Smooth muscle cell (in vitro differentiated cells): ENCODE measurements around the gene ZNF385A. TPM values are rescaled to one million over a fixed set of nuclear protein-coding genes. Genes with fewer than 3 reads are reported as not detected.
"Not testable (repeated sequence)": the region's sequence is repeated elsewhere in the genome, so short reads cannot be mapped to it uniquely, and the experiment has no call there.

Experiments
- DNase-seq: peaks from one replicate; lab custom pipeline; 2025; ENCODE audit not compliant: unreplicated experiment; lab: John Stamatoyannopoulos, UW
- H2AFZ ChIP-seq: fragments of 200-600 bp; sonication (generic); 2 replicates; pipeline ENCODE4 v1.6.0; 2016; ENCODE audit warnings: antibody characterized with exemption, low read depth, mild to moderate bottlenecking
- H3F3A ChIP-seq: fragments of 200-600 bp; sonication (generic); 2 replicates; pipeline ENCODE4 v1.6.0; 2017; ENCODE audit warnings: antibody characterized with exemption, low read depth
- H3K27ac ChIP-seq: fragments of 200-600 bp; sonication (generic); 2 replicates; pipeline ENCODE4 v1.5.1; 2016; ENCODE audit warnings: low read depth, mild to moderate bottlenecking
- H3K27me3 ChIP-seq: fragments of 200-600 bp; sonication (generic); 2 replicates; pipeline ENCODE4 v1.6.1; 2016; ENCODE audit warnings: low read depth, mild to moderate bottlenecking
- H3K36me3 ChIP-seq: fragments of 200-600 bp; sonication (generic); 2 replicates; pipeline ENCODE4 v1.5.1; 2016; ENCODE audit warnings: low read depth
- H3K4me1 ChIP-seq: fragments of 200-600 bp; sonication (generic); 2 replicates; pipeline ENCODE4 v1.5.1; 2016; ENCODE audit warnings: low read depth
- H3K4me2 ChIP-seq: fragments of 200-600 bp; sonication (generic); 2 replicates; pipeline ENCODE4 v1.6.0; 2016; ENCODE audit warnings: mild to moderate bottlenecking
- H3K4me3 ChIP-seq: fragments of 200-600 bp; sonication (generic); 2 replicates; pipeline ENCODE4 v1.5.1; 2016; ENCODE audit warnings: mild to moderate bottlenecking
- H3K79me2 ChIP-seq: fragments of 200-600 bp; sonication (generic); 2 replicates; pipeline ENCODE4 v1.6.0; 2016; ENCODE audit warnings: low read depth, mild to moderate bottlenecking
- H3K9ac ChIP-seq: fragments of 200-600 bp; sonication (generic); 2 replicates; pipeline ENCODE4 v1.6.0; 2016; ENCODE audit warnings: low read depth
- H3K9me3 ChIP-seq: fragments of 200-600 bp; sonication (generic); replicated peaks from 2 replicates; pipeline ENCODE4 v1.5.1; 2016; ENCODE audit warnings: low read depth
- H4K20me1 ChIP-seq: fragments of 200-600 bp; sonication (generic); 2 replicates; pipeline ENCODE4 v1.6.0; 2016; ENCODE audit warnings: low read depth
- CTCF ChIP-seq: fragments of 200-600 bp; sonication (generic); IDR thresholded peaks from 2 replicates; pipeline ENCODE4 v1.5.1; 2017; ENCODE audit warnings: borderline replicate concordance, mild to moderate bottlenecking, antibody characterized with exemption; ENCODE audit not compliant: insufficient read depth, poor library complexity, severe bottlenecking
- WGBS: methylation state at CpG from one replicate; pipeline ENCODE4 v1.1.7; 2016; ENCODE audit warnings: low lambda C conversion rate; 5-methylcytosine and 5-hydroxymethylcytosine counted together
- polyA plus RNA-seq: library from polyadenylated mRNA; unstranded; fragments of >200 nt; fragmentation: Nextera tagmentation; extraction: Ambion mirVana; gene quantifications from 2 replicates; pipeline ENCODE4 v1.2.1, GENCODE V29; 2016
- total RNA-seq: library from RNA; depleted of rRNA; stranded (reverse); fragments of >200 nt; gene quantifications from 2 replicates; pipeline ENCODE4 v1.2.3, GENCODE V29; 2014

The ZNF385A gene
- total and polyA plus RNA-seq, 2 experiments from 2014 or later, result 6.5 to 20.2 TPM

- Histone ChIP-seq H3K27ac (no peak overlapping the region), H3K4me3 (no peak overlapping the region), H3K27me3 (no peaks in the 10 kb centered on the region), H3K4me1 (peaks cover 14% of the 10 kb centered on the region), H2AFZ (no peak overlapping the region), H3F3A (no peaks in the 10 kb centered on the region), H3K4me2 (no peak overlapping the region), H3K36me3 (no peaks in the 10 kb centered on the region), H4K20me1 (peaks cover 42% of the 10 kb centered on the region), H3K9ac (no peak overlapping the region), H3K9me3 (no peaks in the 10 kb centered on the region), H3K79me2 (peaks cover 80% of the 10 kb centered on the region)
- TF ChIP-seq CTCF, result no peak
- WGBS, result 70% methylated on average over 6 of the region's 6 CpGs
- no peak for DNase-seq
Measured at GRCh38 chr12:54328595-54329337, 55.8 kb downstream of the ZNF385A start.

GRCh38 chr12:54325442-54326109 is 59.0 kb downstream of the ZNF385A start:
- peaks cover 53% of the 10 kb centered on the region for H3K79me2 ChIP-seq
- H3K4me2 ChIP-seq, result peak overlapping the region; percentile 97
- peak overlapping the region; percentile 98 for H3K9ac ChIP-seq
- H4K20me1 ChIP-seq, result peaks cover 12% of the 10 kb centered on the region
- not testable (repeated sequence) for H3F3A ChIP-seq, H3K9me3 ChIP-seq, DNase-seq, H3K36me3 ChIP-seq, H3K27me3 ChIP-seq
- H3K4me3 ChIP-seq, result peak overlapping the region; percentile 80
- peak overlapping the region; percentile 88 for H3K27ac ChIP-seq
- WGBS, result 67% methylated on average over 22 of the region's 22 CpGs
- peaks cover 14% of the 10 kb centered on the region for H3K4me1 ChIP-seq
- peak overlapping the region; percentile 65 for H2AFZ ChIP-seq

DNA sequence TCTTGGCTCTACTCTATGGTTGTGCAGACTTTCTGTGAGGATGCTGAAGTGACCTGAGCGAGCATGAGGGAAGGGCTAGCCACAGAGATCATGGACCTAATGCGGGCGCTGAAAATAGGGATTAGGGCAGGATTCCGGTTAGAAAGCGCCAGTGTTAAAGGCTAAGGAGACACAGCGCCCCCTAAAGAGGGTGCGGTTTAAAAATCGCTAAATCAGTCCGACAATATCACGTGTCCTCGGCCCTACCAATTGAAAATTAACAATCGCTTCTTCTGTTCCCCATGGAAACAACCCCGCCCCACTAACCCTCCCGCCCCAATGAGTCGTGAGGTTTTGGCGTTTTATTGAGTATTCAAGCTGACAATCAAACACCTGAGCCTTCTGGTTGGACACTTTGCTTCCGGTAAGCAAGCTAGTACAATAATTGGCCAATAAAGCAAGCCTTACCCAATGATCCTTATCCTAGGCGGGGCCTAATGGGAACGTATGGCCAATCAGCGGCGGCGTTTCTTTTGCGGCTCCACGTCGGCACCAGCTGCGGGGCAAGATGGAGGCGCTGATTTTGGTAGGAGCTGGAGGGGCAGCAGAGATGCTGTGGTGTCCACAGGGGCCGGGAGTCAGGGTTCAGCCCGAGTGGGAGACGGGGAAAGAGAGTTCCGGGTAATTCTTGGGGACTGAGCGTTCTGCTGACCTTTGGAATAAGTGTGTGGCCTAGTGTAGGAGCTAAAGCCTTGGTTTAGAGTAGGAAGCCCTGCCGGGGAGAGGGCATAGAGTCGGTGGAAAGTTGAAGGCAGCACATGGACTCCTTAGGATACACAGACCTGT is 59.7 kb downstream of the ZNF385A start, which contains the start of gene COPZ1:
Gene COPZ1, plus strand, starts transcription at position 515 of the 825 bp plus-strand sequence. Its CDS starts 33 bp downstream, at position 548.
- WGBS, result 1% methylated on average over 34 of the region's 34 CpGs
- Histone ChIP-seq H3K9ac (peak within 1 kb of the TSS; percentile 98), H3K4me2 (peak within 1 kb of the TSS; percentile 97), H3K27ac (peak within 1 kb of the TSS; percentile 88), H3K79me2 (peaks cover 47% of the 10 kb centered on the region), H3F3A (no peaks in the 10 kb centered on the region), H3K27me3 (no peaks in the 10 kb centered on the region), H3K36me3 (no peaks in the 10 kb centered on the region), H3K9me3 (no peaks in the 10 kb centered on the region), H2AFZ (peak within 1 kb of the TSS; percentile 83), H3K4me1 (peaks cover 14% of the 10 kb centered on the region), H3K4me3 (peak within 1 kb of the TSS; percentile 80), H4K20me1 (peaks cover 10% of the 10 kb centered on the region)
- peak; percentile 65 for TF ChIP-seq CTCF
- peak; percentile 90 for DNase-seq

DNA sequence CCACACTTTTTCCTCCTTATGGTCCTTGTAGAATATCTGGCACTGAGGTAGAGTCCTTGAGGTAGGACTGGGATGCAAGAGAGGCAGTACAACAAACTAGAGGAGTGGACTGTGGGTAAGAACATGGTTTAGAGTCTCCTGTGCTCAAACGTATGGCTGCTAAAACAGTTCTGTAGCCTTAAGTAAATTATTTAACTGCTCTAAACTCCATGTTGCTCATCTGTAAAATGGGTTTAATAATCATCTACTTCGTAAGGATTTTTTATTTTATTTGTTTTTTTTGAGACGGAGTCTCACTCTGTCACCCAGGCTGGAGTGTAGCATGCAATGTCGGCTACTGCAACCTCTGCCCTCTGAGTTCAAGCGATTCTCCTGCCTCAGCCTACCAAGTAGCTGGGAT is 63.2 kb downstream of the ZNF385A start:
- no peaks in the 10 kb centered on the region for H3K36me3 ChIP-seq
- no peak overlapping the region for H3K9ac ChIP-seq
- TF ChIP-seq CTCF, result no peak

More for the DNA sequence above, 63.2 kb downstream of the ZNF385A start:
- Histone ChIP-seq H3K4me3 (no peak overlapping the region), H3K79me2 (peaks cover 13% of the 10 kb centered on the region), H3K27ac (no peak overlapping the region), H2AFZ (no peak overlapping the region), H3K27me3 (no peaks in the 10 kb centered on the region), H4K20me1 (no peaks in the 10 kb centered on the region), H3F3A (no peaks in the 10 kb centered on the region), H3K4me2 (no peak overlapping the region), H3K9me3 (no peaks in the 10 kb centered on the region), H3K4me1 (peaks cover 7% of the 10 kb centered on the region)
- WGBS, result 90% methylated on average over 5 of the region's 5 CpGs
- no peak for DNase-seq
